ENCODE data around the gene C1QTNF5. TPM values are rescaled to one million over a fixed set of nuclear protein-coding genes. Genes with fewer than 3 reads are reported as not detected.

Gene C1QTNF5
- total RNA-seq, 2 experiments from 2014 or later, result not detected

DNA sequence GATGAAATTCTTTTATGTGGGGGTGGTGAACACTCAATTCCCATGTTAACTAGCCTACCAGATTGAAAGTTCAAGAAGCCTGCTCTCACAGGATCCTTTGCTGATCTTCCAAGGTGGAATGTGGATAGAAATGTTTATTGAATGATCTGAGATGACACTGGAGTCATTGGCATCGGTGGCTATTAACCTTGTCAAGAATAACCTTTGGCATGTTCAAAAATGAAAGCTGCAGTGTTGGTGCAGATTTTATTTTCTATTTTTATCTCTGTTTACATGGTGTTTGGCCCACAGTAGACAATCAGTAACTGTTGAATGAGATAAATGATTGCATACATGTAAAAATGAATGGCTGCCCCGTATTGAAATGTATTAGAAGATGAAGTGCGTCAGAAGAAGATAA lies 42.7 kb downstream of the C1QTNF5 start:
- H3K79me2 ChIP-seq (ENCODE audit: insufficient read depth, low read depth, low read length), result no peaks in the 10 kb centered on the region
- peaks cover 84% of the 10 kb centered on the region for H3K36me3 ChIP-seq (ENCODE audit: insufficient read depth, low read length)
- no peak for DNase-seq (ENCODE audit: low spot score)
- POLR2A ChIA-PET, result no interaction called here
- H3K4me3 ChIP-seq (ENCODE audit: low read depth, low read length, poor library complexity, severe bottlenecking), result no peak overlapping the region
- no peaks in the 10 kb centered on the region for H3K9me2 ChIP-seq (ENCODE audit: insufficient read depth, low read length)
- H3K4me1 ChIP-seq (ENCODE audit: insufficient read depth, low read length, poor library complexity, severe bottlenecking), result no peaks in the 10 kb centered on the region
- no peaks in the 10 kb centered on the region for H3K9me3 ChIP-seq (ENCODE audit: low read length)
- H4K20me1 ChIP-seq (ENCODE audit: insufficient read depth, low read length), result no peaks in the 10 kb centered on the region
- TF ChIP-seq, protein P1, sequence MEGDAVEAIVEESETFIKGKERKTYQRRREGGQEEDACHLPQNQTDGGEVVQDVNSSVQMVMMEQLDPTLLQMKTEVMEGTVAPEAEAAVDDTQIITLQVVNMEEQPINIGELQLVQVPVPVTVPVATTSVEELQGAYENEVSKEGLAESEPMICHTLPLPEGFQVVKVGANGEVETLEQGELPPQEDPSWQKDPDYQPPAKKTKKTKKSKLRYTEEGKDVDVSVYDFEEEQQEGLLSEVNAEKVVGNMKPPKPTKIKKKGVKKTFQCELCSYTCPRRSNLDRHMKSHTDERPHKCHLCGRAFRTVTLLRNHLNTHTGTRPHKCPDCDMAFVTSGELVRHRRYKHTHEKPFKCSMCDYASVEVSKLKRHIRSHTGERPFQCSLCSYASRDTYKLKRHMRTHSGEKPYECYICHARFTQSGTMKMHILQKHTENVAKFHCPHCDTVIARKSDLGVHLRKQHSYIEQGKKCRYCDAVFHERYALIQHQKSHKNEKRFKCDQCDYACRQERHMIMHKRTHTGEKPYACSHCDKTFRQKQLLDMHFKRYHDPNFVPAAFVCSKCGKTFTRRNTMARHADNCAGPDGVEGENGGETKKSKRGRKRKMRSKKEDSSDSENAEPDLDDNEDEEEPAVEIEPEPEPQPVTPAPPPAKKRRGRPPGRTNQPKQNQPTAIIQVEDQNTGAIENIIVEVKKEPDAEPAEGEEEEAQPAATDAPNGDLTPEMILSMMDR (conservative IDR thresholded peaks at IDR 0.05; ENCODE audit: low read length), result no peak
- TF ChIP-seq EZH2phosphoT487 (IDR thresholded peaks at IDR 0.05; ENCODE audit: borderline replicate concordance, low read depth, low read length), result no peak
- CTCF ChIA-PET (ENCODE audit: unreplicated experiment), result interaction anchor here (0.8 kb wide), 1 partner anchor 101 kb away, joined by 3 read pairs; no protein-coding TSS in a partner anchor
- no peak overlapping the region for H3K27ac ChIP-seq (ENCODE audit: low read depth, low read length, poor library complexity, severe bottlenecking)
- H3K4me2 ChIP-seq (ENCODE audit: low read length), result no peak overlapping the region
- intact Hi-C loops (cut with micrococcal nuclease; ENCODE audit: unreplicated experiment), result no loop called here
- BruUV-seq (replicated peaks), result no TSS peak
- no peak overlapping the region for H2AFZ ChIP-seq (ENCODE audit: low read length)

DNA sequence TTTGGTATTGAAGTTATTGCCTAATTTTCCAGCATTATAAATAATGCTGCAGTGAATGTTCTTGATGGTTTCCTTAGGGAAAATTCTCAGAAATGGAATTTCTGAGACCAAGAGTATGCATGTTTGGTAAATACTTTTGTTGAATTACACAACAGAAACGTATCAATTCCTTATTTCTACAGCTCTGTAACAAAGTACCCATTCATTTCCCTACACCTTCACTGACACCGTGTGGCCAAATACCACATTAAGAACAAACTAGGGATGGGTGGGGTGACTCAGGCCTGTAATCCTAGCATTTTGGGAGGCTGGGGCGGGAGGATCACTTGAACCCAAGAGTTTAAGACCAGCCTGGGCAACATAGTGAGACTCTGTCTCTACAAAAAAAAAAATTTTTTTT lies 45.5 kb downstream of the C1QTNF5 start:
- TF ChIP-seq, protein P1 (conservative IDR thresholded peaks at IDR 0.05; ENCODE audit: low read length), result peak; percentile 63
- TF ChIP-seq EZH2phosphoT487 (IDR thresholded peaks at IDR 0.05; ENCODE audit: borderline replicate concordance, low read depth, low read length), result no peak
- no peaks in the 10 kb centered on the region for H3K4me1 ChIP-seq (ENCODE audit: insufficient read depth, low read length, poor library complexity, severe bottlenecking)
- H3K4me2 ChIP-seq (ENCODE audit: low read length), result no peak overlapping the region
- intact Hi-C loops (cut with micrococcal nuclease; ENCODE audit: unreplicated experiment), result no loop called here
- H3K4me3 ChIP-seq (ENCODE audit: low read depth, low read length, poor library complexity, severe bottlenecking), result no peak overlapping the region
- peak; percentile 26 for DNase-seq (ENCODE audit: low spot score)
- no peak overlapping the region for H3K27ac ChIP-seq (ENCODE audit: low read depth, low read length, poor library complexity, severe bottlenecking)
- ChIA-PET CTCF (ENCODE audit: unreplicated experiment) (no interaction called here), POLR2A (no interaction called here)
- H3K9me3 ChIP-seq (ENCODE audit: low read length), result peaks cover 6% of the 10 kb centered on the region; the same call in 1 of the 2 replicates
- no peaks in the 10 kb centered on the region for H4K20me1 ChIP-seq (ENCODE audit: insufficient read depth, low read length)
- H3K9me2 ChIP-seq (ENCODE audit: insufficient read depth, low read length), result no peaks in the 10 kb centered on the region
- H3K79me2 ChIP-seq (ENCODE audit: insufficient read depth, low read depth, low read length), result no peaks in the 10 kb centered on the region
- no TSS peak for BruUV-seq (replicated peaks)
- no peak overlapping the region for H2AFZ ChIP-seq (ENCODE audit: low read length)
- H3K36me3 ChIP-seq (ENCODE audit: insufficient read depth, low read length), result peaks cover 74% of the 10 kb centered on the region

DNA sequence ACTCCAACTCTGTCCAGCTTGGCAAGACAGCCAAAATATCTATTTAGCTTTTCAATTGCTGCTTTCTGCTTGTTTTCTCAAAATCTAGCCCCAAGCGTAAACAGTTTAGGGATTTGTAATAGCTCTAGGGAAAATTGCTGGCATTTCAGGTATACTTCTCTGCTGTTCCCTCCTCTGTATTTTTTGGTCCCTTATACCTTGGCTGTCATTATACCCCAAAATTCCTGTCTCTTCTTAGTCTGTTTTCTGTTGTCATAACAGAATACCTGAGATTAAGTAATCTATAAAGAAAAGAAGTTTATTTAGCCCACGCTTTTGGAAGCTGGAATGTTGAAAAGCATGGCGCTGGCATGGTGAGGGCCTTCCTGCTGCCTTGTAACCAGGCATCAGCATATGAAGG lies 47.2 kb downstream of the C1QTNF5 start:
- peaks cover 74% of the 10 kb centered on the region for H3K36me3 ChIP-seq (ENCODE audit: insufficient read depth, low read length)
- H2AFZ ChIP-seq (ENCODE audit: low read length), result no peak overlapping the region
- TF ChIP-seq EZH2phosphoT487 (IDR thresholded peaks at IDR 0.05; ENCODE audit: borderline replicate concordance, low read depth, low read length), result no peak
- TF ChIP-seq, protein P1 (conservative IDR thresholded peaks at IDR 0.05; ENCODE audit: low read length), result no peak
- H3K4me3 ChIP-seq (ENCODE audit: low read depth, low read length, poor library complexity, severe bottlenecking), result no peak overlapping the region
- no peak overlapping the region for H3K27ac ChIP-seq (ENCODE audit: low read depth, low read length, poor library complexity, severe bottlenecking)
- DNase-seq (ENCODE audit: low spot score), result no peak
- POLR2A ChIA-PET, result no interaction called here
- no peaks in the 10 kb centered on the region for H3K4me1 ChIP-seq (ENCODE audit: insufficient read depth, low read length, poor library complexity, severe bottlenecking)
- no peak overlapping the region for H3K4me2 ChIP-seq (ENCODE audit: low read length)
- intact Hi-C loops (cut with micrococcal nuclease; ENCODE audit: unreplicated experiment), result no loop called here
- CTCF ChIA-PET (ENCODE audit: unreplicated experiment), result no interaction called here
- H3K9me2 ChIP-seq (ENCODE audit: insufficient read depth, low read length), result no peaks in the 10 kb centered on the region
- peaks cover 6% of the 10 kb centered on the region; the same call in 1 of the 2 replicates for H3K9me3 ChIP-seq (ENCODE audit: low read length)
- H4K20me1 ChIP-seq (ENCODE audit: insufficient read depth, low read length), result no peaks in the 10 kb centered on the region
- no peaks in the 10 kb centered on the region for H3K79me2 ChIP-seq (ENCODE audit: insufficient read depth, low read depth, low read length)
- BruUV-seq (replicated peaks), result no TSS peak
